Measurements from ENCODE around the gene RPL7A.

DNA sequence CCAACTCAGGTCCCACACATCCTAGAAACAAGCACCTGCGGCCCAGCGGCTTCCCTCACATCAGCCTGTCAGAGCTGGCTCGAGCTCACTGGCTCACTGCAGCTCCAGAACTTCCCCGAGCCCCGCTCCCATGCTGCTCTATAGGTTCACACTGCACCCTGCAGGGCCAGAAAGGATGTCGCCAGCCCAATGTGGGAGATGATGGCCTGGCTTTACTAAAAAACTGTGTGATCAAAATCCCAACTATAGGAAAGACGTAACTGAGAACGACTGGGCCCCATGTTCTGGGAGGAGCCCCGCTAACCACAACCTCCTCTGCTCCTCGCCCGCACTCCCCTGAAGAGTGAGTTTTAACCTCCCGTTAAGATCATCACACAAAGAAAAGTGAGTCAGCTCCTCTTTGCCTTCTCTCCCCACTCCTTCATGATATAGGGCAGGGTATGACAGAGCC, 23.3 kb downstream of the RPL7A start:
- TF ChIP-seq, protein P1, sequence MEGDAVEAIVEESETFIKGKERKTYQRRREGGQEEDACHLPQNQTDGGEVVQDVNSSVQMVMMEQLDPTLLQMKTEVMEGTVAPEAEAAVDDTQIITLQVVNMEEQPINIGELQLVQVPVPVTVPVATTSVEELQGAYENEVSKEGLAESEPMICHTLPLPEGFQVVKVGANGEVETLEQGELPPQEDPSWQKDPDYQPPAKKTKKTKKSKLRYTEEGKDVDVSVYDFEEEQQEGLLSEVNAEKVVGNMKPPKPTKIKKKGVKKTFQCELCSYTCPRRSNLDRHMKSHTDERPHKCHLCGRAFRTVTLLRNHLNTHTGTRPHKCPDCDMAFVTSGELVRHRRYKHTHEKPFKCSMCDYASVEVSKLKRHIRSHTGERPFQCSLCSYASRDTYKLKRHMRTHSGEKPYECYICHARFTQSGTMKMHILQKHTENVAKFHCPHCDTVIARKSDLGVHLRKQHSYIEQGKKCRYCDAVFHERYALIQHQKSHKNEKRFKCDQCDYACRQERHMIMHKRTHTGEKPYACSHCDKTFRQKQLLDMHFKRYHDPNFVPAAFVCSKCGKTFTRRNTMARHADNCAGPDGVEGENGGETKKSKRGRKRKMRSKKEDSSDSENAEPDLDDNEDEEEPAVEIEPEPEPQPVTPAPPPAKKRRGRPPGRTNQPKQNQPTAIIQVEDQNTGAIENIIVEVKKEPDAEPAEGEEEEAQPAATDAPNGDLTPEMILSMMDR (IDR thresholded peaks at IDR 0.05; ENCODE audit: low read depth, low read length), result no peak
- TF ChIP-seq POLR2A (IDR thresholded peaks at IDR 0.05; ENCODE audit: extremely low read depth, insufficient read length), result no peak
- no peak for TF ChIP-seq MYC (IDR thresholded peaks at IDR 0.05; ENCODE audit: low read depth, low read length)
- TF ChIP-seq, protein P2, sequence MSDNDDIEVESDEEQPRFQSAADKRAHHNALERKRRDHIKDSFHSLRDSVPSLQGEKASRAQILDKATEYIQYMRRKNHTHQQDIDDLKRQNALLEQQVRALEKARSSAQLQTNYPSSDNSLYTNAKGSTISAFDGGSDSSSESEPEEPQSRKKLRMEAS (IDR thresholded peaks at IDR 0.05; ENCODE audit: low read depth, low read length), result no peak
